Measurements from ENCODE around the gene DLGAP1. TPM values are rescaled to one million over a fixed set of nuclear protein-coding genes. Genes with fewer than 3 reads are reported as not detected.
A peak's percentile ranks its signal among the peaks of the same experiment; 100 is the strongest.

The DLGAP1 gene
- total RNA-seq, 1 experiment from 2014 or later, result 23.2 TPM

- H2BK20ac ChIP-seq (ENCODE audit: low read depth, low read length, poor library complexity, severe bottlenecking), result no peak overlapping the region
- no peak overlapping the region for H4K8ac ChIP-seq (replicated peaks; ENCODE audit: insufficient read length, low read depth, low read length)
- H3K4me1 ChIP-seq (ENCODE audit: insufficient read depth, low read length), result no peaks in the 10 kb centered on the region; the same call in 1 of the 2 replicates
- no peaks in the 10 kb centered on the region for H4K20me1 ChIP-seq (ENCODE audit: control insufficient read depth, insufficient read depth, insufficient read length)
- no peak overlapping the region for H3K14ac ChIP-seq (ENCODE audit: insufficient read depth, low read length)
- WGBS (ENCODE audit: extremely low coverage, insufficient read length, low lambda C conversion rate), result no CpG with 5 or more reads among the region's 1 CpG
- H3K27ac Mint-ChIP-seq, result peak overlapping the region in 2 of 3 experiments; percentile 16 to 86; a peak in 3 of 7 replicates
- peaks cover 2 to 5% of the 10 kb centered on the region in 2 experiments; a peak in 3 of 5 replicates for H3K9me3 Mint-ChIP-seq
- H3K9me3 ChIP-seq (ENCODE audit: control insufficient read depth, low read depth, low read length), result no peaks in the 10 kb centered on the region
- no peak overlapping the region for H3K9ac ChIP-seq (ENCODE audit: extremely low read depth, insufficient read length, low read length)
- H3K79me2 ChIP-seq (ENCODE audit: insufficient read depth, low read length), result no peaks in the 10 kb centered on the region
- no peak overlapping the region for H2AFZ ChIP-seq (ENCODE audit: low read length)
- peaks cover 14 to 23% (median 21%) of the 10 kb centered on the region in 3 experiments for H3K36me3 Mint-ChIP-seq (ENCODE audit: insufficient read depth in 1 of 3, low read depth in 3 of 3)
- H3K27me3 Mint-ChIP-seq (ENCODE audit: low read depth), result no peaks in the 10 kb centered on the region
- H3K4me1 Mint-ChIP-seq, result peaks cover 25 to 31% of the 10 kb centered on the region in 2 experiments
- H4K91ac ChIP-seq (ENCODE audit: insufficient read length, low read depth, low read length), result no peak overlapping the region
- TF ChIP-seq, protein P1, sequence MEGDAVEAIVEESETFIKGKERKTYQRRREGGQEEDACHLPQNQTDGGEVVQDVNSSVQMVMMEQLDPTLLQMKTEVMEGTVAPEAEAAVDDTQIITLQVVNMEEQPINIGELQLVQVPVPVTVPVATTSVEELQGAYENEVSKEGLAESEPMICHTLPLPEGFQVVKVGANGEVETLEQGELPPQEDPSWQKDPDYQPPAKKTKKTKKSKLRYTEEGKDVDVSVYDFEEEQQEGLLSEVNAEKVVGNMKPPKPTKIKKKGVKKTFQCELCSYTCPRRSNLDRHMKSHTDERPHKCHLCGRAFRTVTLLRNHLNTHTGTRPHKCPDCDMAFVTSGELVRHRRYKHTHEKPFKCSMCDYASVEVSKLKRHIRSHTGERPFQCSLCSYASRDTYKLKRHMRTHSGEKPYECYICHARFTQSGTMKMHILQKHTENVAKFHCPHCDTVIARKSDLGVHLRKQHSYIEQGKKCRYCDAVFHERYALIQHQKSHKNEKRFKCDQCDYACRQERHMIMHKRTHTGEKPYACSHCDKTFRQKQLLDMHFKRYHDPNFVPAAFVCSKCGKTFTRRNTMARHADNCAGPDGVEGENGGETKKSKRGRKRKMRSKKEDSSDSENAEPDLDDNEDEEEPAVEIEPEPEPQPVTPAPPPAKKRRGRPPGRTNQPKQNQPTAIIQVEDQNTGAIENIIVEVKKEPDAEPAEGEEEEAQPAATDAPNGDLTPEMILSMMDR (conservative IDR thresholded peaks at IDR 0.05), result no peak
- H2BK15ac ChIP-seq (ENCODE audit: low read depth, low read length), result no peak overlapping the region
- H2BK5ac ChIP-seq (ENCODE audit: insufficient read length, low read length), result no peak overlapping the region
- H3K27ac ChIP-seq (ENCODE audit: insufficient read length, low read depth, low read length), result no peak overlapping the region
- no peak overlapping the region for H3K23ac ChIP-seq (ENCODE audit: insufficient read length, low read depth, low read length)
- no peak overlapping the region for H3K4ac ChIP-seq (ENCODE audit: low read depth, low read length)
- no peak overlapping the region for H2BK12ac ChIP-seq (ENCODE audit: insufficient read length, low read depth, low read length)
- no peak overlapping the region for H3K18ac ChIP-seq (ENCODE audit: insufficient read length, low read depth, low read length)
- H3K23me2 ChIP-seq (ENCODE audit: insufficient read length, low read depth, low read length, poor library complexity, severe bottlenecking), result no peaks in the 10 kb centered on the region
- H2BK120ac ChIP-seq (ENCODE audit: low read depth, low read length, poor library complexity, severe bottlenecking), result no peak overlapping the region
- no peak overlapping the region for H2AK5ac ChIP-seq (ENCODE audit: insufficient read length, low read length)
- no peak overlapping the region for H4K5ac ChIP-seq (ENCODE audit: insufficient read length, low read depth, low read length)
- no peaks in the 10 kb centered on the region for H3K79me1 ChIP-seq (ENCODE audit: insufficient read depth, low read depth, low read length, poor library complexity, severe bottlenecking)
- no peak overlapping the region for H3K4me2 ChIP-seq (ENCODE audit: insufficient read depth, insufficient read length, low read length)
- no peak overlapping the region for H3T11ph ChIP-seq (ENCODE audit: low read length)
- no peak overlapping the region for H3K4me3 Mint-ChIP-seq
- no peak overlapping the region for H3K56ac ChIP-seq (ENCODE audit: insufficient read length, low read depth, low read length)
- H3K27me3 ChIP-seq (ENCODE audit: insufficient read depth, low read length), result no peaks in the 10 kb centered on the region
- no peak for DNase-seq
These were observed 311.5 kb downstream of the DLGAP1 start for GRCh38 chr18:4143585-4143984.
